AG09309 (cell line): ENCODE measurements around the gene CALHM1.
A peak's percentile ranks its signal among the peaks of the same experiment; 100 is the strongest.

ENCODE experiments used
- DNase-seq: peaks from one replicate; pipeline ENCODE4 v3.0.0-alpha.2; 2010; ENCODE audit warnings: low read depth
- H3K4me3 ChIP-seq: 2 replicates; pipeline ENCODE4 v1.5.1; 2011; ENCODE audit warnings: mild to moderate bottlenecking, low read depth, low read length, moderate library complexity; ENCODE audit not compliant: control insufficient read depth
- TF ChIP-seq, protein P1 (sequence below): IDR thresholded peaks from 2 replicates; pipeline ENCODE4 v1.5.1; 2011; ENCODE audit warnings: mild to moderate bottlenecking, low read depth, low read length, inconsistent platforms; ENCODE audit not compliant: insufficient read depth, control insufficient read depth; ENCODE audit errors: missing control alignments

Gene CALHM1

DNA sequence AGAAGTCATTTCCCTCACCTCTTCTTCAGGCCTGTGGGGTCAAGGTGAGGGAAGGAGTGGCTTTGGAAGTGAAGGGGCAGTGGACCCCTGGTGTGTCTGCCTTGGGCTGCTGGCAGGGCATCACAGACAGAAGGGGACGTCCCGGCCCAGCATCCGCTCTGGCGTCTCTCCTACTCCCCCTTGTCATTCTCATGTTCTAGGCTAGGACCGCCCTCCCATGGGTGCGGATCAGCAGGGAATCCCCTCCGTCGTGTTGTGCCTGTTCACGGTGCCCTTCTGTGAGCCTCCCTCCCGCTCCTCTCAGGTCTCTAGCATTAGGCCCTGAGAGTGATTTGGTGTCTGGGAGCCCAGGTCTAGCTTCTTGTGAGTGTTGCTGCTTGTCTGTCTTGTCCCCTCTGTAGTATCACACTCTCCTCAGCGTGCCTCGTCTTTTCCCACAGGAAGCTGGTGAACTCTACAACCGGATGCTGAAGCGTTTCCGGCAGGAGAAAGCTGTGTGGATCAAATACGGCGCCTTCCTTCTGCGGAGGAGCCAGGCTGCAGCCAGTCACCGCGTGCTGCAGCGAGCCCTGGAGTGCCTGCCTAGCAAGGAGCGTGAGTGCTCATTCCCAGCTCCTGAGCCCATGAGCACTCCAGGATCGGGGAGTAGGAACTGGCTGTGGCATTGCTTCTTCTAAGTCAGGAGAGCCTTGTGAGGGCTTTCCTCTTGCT lies 15.1 kb downstream of the CALHM1 start:
- no peak overlapping the region for H3K4me3 ChIP-seq
- no peak for DNase-seq
- TF ChIP-seq, protein P1, sequence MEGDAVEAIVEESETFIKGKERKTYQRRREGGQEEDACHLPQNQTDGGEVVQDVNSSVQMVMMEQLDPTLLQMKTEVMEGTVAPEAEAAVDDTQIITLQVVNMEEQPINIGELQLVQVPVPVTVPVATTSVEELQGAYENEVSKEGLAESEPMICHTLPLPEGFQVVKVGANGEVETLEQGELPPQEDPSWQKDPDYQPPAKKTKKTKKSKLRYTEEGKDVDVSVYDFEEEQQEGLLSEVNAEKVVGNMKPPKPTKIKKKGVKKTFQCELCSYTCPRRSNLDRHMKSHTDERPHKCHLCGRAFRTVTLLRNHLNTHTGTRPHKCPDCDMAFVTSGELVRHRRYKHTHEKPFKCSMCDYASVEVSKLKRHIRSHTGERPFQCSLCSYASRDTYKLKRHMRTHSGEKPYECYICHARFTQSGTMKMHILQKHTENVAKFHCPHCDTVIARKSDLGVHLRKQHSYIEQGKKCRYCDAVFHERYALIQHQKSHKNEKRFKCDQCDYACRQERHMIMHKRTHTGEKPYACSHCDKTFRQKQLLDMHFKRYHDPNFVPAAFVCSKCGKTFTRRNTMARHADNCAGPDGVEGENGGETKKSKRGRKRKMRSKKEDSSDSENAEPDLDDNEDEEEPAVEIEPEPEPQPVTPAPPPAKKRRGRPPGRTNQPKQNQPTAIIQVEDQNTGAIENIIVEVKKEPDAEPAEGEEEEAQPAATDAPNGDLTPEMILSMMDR: no peak

DNA sequence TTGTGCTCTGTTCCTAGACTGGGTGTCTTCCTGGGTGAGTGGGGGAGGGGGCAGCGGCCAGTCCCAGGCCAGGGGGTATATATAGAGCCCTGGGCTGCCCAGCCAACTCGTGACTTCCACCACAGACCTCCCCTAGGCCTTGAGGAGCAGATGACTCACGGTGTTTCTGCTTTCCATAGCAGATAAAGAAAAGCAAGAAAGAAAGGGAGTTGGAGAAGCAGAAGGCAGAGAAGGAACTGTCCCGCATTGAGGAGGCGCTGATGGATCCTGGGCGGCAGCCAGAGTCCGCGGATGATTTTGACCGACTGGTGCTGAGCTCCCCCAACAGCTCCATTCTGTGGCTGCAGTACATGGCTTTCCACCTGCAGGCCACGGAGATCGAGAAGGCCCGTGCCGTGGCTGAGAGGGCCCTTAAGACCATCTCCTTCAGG lies 16.7 kb downstream of the CALHM1 start:
- TF ChIP-seq, protein P1: no peak
- peak; percentile 33 for DNase-seq
- no peak overlapping the region for H3K4me3 ChIP-seq

DNA sequence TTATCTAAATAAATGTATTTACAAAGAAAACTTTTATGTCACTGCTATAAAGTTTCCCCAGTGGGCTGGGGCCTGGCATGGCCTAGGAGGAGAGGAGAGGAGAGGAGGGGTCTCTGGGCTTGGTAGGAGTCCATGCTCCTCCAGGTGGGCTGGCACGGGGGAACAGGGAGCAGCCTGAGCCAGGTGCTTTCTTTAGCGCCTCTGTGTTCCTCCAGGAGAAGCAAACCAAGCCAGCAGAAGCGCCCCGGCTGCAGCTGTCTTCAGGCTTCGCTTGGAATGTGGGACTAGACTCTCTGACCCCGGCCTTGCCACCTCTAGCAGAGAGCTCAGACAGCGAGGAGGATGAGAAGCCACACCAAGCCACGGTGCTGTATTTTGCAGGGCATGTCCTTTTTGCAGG lies 17.1 kb downstream of the CALHM1 start:
- TF ChIP-seq, protein P1: no peak
- no peak overlapping the region for H3K4me3 ChIP-seq
- no peak for DNase-seq

DNA sequence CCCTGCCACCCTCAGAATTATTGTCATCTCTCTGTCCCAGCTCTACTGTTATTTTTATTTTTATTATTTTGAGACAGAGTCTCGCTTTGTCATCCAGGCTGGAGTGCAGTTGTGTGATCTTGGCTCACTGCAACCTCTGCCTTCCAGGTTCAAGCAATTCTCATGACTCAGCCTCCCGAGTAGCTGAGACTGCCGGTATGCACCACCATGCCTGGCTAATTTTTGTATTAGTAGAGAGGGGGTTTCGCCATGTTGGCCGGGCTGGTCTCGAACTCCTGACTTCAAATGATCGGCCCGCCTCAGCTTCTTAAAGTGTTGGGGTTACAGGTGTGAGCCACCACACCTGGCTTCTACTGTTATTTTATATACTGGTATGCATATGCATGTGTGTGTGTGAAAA lies 17.5 kb downstream of the CALHM1 start:
- H3K4me3 ChIP-seq: no peak overlapping the region
- TF ChIP-seq, protein P1: no peak
- DNase-seq: no peak

DNA sequence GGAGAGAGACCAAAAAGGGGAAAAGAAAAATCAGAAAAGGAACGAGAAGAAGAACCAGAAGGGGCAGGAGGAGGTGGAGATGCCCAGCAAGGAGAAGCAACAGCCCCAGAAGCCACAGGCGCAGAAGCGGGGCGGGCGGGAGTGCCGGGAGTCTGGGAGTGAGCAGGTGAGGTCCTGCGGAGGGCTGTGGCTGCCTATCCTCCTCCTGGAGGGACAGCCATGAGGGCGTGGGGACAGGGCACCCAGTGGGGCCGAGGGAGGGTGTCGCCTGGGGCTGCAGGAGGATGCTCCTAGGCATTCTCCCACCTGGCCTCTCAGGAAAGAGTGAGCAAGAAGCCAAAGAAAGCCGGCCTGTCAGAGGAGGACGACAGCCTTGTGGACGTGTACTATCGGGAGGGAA lies 18.3 kb downstream of the CALHM1 start:
- no peak overlapping the region for H3K4me3 ChIP-seq
- TF ChIP-seq, protein P1: no peak
- DNase-seq: no peak

DNA sequence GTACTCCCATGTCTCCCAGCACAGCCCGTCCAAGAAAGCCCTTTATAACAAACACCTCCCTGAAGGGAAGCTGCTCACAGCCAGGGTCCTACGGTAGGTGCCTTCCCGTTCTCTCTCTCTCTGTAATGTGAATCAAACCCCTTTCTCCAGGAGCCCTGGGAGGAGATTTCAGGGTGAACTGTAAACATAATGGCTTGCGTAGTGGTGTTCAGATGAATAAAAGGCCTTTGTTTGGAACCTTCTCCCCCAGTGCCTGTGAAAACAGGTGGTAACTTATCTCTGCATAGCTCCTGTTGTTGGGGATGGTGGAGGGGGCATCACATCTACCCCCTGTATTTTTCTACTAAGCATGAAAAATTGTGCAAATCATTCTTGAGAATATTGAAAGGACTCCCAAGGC lies 18.9 kb downstream of the CALHM1 start:
- no peak overlapping the region for H3K4me3 ChIP-seq
- TF ChIP-seq, protein P1: no peak
- no peak for DNase-seq

DNA sequence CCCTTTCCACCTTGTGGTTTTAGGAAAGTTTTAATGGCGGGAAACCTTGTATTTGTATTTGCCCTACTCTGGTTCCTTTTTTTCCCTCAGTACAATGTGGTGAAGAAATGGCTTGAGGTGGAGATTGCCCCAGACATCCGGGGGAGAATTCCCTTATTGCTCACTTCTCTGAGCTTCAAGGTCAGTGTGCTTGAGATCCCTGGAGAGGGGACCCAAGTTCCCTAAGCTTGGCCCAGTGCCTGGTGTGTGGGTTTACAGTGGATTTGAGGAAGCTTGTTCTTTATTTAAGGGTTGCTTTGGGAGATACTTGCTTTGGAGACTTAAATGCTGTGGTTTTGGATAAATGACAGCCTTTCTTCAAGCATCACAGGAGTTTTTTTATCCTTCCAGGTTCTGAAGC lies 24.8 kb downstream of the CALHM1 start:
- TF ChIP-seq, protein P1: no peak
- H3K4me3 ChIP-seq: no peak overlapping the region
- no peak for DNase-seq
